SK-N-SH (cell line): ENCODE results near the gene NOVA1.

Source experiments
- EP300 ChIP-seq, 2 experiments: IDR thresholded peaks; 2 replicates each; pipeline versions ENCODE4 v1.4.0 to v1.6.1; 2012; ENCODE audit warnings: borderline replicate concordance in 1 of 2, low read depth in 1 of 2, low read length in 1 of 2
- FOXM1 ChIP-seq: IDR thresholded peaks from 2 replicates; pipeline ENCODE4 v1.4.0; 2012; ENCODE audit warnings: low read depth, mild to moderate bottlenecking
- TCF12 ChIP-seq: IDR thresholded peaks from 2 replicates; pipeline ENCODE4 v1.4.0; 2012
- TF ChIP-seq, protein P1 (sequence below): fragments of 200-600 bp; sonication (generic); IDR thresholded peaks from 2 replicates; pipeline ENCODE4 v1.6.1; 2017; ENCODE audit warnings: antibody characterized with exemption, mild to moderate bottlenecking, moderate library complexity

- TF ChIP-seq, protein P1, sequence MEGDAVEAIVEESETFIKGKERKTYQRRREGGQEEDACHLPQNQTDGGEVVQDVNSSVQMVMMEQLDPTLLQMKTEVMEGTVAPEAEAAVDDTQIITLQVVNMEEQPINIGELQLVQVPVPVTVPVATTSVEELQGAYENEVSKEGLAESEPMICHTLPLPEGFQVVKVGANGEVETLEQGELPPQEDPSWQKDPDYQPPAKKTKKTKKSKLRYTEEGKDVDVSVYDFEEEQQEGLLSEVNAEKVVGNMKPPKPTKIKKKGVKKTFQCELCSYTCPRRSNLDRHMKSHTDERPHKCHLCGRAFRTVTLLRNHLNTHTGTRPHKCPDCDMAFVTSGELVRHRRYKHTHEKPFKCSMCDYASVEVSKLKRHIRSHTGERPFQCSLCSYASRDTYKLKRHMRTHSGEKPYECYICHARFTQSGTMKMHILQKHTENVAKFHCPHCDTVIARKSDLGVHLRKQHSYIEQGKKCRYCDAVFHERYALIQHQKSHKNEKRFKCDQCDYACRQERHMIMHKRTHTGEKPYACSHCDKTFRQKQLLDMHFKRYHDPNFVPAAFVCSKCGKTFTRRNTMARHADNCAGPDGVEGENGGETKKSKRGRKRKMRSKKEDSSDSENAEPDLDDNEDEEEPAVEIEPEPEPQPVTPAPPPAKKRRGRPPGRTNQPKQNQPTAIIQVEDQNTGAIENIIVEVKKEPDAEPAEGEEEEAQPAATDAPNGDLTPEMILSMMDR, result no peak
- TF ChIP-seq EP300 (IDR thresholded peaks at IDR 0.05; ENCODE audit: borderline replicate concordance in 1 of 2, low read depth in 1 of 2, low read length in 1 of 2), result no peak
- no peak for TF ChIP-seq TCF12
- TF ChIP-seq FOXM1, result no peak
These were observed 131.0 kb downstream of the NOVA1 start for GRCh38 chr14:26466862-26467261.
